Activated CD8-positive, alpha-beta T cell treated with anti-CD3 and anti-CD28 coated beads, Interleukin-2, amount 10 ng/mL, durations not matched to agents 7 days and 5 days (primary cell): Measurements from ENCODE around the gene WIPI1. TPM values are rescaled to one million over a fixed set of nuclear protein-coding genes. Genes with fewer than 3 reads are reported as not detected.
"Not testable (repeated sequence)": the region's sequence is repeated elsewhere in the genome, so short reads cannot be mapped to it uniquely, and the experiment has no call there.

Experiments used
- ATAC-seq: fragments of 150-1000 bp; cut with Tn5 transposase; one replicate; pipeline ENCODE4 v1.10.0; 2021; ENCODE audit warnings: moderate library complexity
- CTCF ChIA-PET: fragments of 350-600 bp; sonication (Branson Sonifier 250); formaldehyde crosslinking; loops from one replicate; lab custom pipeline; 2021; ENCODE audit warnings: antibody characterized with exemption; lab: Charles Lee
- POLR2A ChIA-PET: fragments of 350-600 bp; sonication (Branson Sonifier 250); formaldehyde crosslinking; loops from one replicate; lab custom pipeline; 2021; ENCODE audit warnings: antibody characterized with exemption; lab: Charles Lee
- DNase-seq: peaks from one replicate; pipeline ENCODE4 v3.0.0-alpha.2; 2020
- H3K27ac Mint-ChIP-seq: one replicate; pipeline ENCODE4 v1.8.0; 2021; ENCODE audit warnings: mild to moderate bottlenecking, mixed read lengths
- H3K27me3 Mint-ChIP-seq: one replicate; pipeline ENCODE4 v1.8.0; 2021; ENCODE audit warnings: low read depth, mixed read lengths
- H3K36me3 Mint-ChIP-seq: one replicate; pipeline ENCODE4 v1.8.0; 2021; ENCODE audit warnings: low read depth, mixed read lengths
- H3K4me1 Mint-ChIP-seq: one replicate; pipeline ENCODE4 v1.8.0; 2021; ENCODE audit warnings: low read depth, mixed read lengths
- H3K4me3 Mint-ChIP-seq: one replicate; pipeline ENCODE4 v1.8.0; 2021; ENCODE audit warnings: mild to moderate bottlenecking, mixed read lengths
- H3K9me3 Mint-ChIP-seq: one replicate; pipeline ENCODE4 v1.8.0; 2022; ENCODE audit warnings: mixed read lengths; ENCODE audit not compliant: insufficient read depth
- total RNA-seq, 2 experiments: library from RNA; stranded (reverse); gene quantifications; one replicate each; pipeline ENCODE4 v1.2.3, GENCODE V29; 2021

The WIPI1 gene
- total RNA-seq, 2 experiments from 2014 or later, result 40.8 to 41.4 TPM

DNA sequence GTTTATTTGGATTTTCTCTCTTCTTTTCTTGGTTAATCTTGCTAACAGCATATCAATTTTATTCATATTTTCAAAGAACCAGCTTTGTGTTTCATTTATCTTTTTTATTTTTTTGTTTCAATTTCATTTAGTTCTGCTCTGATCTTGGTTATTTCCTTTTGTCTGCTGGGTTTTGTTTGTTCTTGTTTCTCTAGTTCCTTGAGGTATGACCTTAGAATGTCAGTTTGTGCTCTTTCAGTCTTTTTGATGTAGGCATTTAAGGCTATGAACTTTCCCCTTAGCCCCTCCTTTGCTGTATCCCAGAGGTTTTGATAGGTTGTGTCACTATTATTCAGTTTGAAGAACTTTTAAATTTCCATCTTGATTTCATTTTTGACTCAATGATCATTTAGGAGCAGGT lies 42.4 kb downstream of the WIPI1 start:
- peak overlapping the region; percentile 91 for H3K4me3 Mint-ChIP-seq
- H3K36me3 Mint-ChIP-seq, result peaks cover 52% of the 10 kb centered on the region
- ChIA-PET CTCF (interaction anchor here (1.2 to 2.9 kb wide), 5 partner anchors 9 to 150 kb away, joined by 3 to 20 read pairs (median 5); no protein-coding TSS in a partner anchor), POLR2A (interaction anchor here (1.2 to 1.5 kb wide), 4 partner anchors 14 to 210 kb away, joined by 3 to 10 read pairs (median 4); partner anchors contain the start of genes ARSG and SLC16A6)
- peaks cover 24% of the 10 kb centered on the region for H3K9me3 Mint-ChIP-seq
- not testable (repeated sequence) for DNase-seq, H3K27me3 Mint-ChIP-seq, ATAC-seq
- H3K27ac Mint-ChIP-seq, result peak overlapping the region; percentile 57
- H3K4me1 Mint-ChIP-seq, result peaks cover 25% of the 10 kb centered on the region

DNA sequence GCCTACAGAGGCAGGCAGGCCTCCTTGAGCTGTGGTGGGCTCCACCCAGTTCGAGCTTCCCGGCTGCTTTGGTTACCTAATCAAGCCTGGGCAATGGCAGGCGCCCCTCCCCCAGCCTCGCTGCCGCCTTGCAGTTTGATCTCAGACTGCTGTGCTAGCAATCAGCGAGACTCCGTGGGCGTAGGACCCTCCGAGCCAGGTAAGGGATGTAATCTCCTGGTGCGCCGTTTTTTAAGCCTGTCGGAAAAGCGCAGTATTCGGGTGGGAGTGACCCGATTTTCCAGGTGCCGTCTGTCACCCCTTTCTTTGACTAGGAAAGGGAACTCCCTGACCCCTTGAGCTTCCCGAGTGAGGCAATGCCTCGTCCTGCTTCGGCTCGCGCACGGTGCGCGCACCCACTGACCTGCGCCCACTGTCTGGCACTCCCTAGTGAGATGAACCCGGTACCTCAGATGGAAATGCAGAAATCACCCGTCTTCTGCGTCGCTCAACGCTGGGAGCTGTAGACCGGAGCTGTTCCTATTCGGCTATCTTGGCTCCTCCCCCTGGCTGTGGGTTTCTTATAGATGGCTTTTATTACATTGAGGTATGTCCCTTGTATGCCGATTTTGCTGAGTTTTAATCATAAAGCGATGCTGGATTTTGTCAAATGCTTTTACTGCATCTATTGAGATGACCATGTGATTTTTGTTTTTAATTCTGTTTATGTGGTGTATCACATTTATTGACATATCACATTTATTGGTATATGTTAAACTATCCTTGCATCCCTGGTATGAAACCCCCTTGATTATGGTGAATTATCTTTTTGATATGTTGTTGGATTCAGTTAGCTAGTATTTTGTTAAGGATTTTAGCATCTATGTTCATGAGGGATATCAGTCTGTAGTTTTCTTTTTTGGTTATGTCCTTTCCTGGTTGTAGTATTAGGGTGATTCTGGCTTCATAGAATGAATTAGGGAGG lies 43.4 kb downstream of the WIPI1 start:
- POLR2A ChIA-PET, result interaction anchor here (0.6 to 1.5 kb wide), 6 partner anchors 13 to 209 kb away, joined by 3 to 10 read pairs (median 4); partner anchors contain the start of genes ARSG, SLC16A6 and WIPI1
- CTCF ChIA-PET, result interaction anchor here (0.7 to 2.9 kb wide), 7 partner anchors 15 to 378 kb away, joined by 3 to 20 read pairs (median 4); partner anchors contain the start of gene KPNA2

DNA sequence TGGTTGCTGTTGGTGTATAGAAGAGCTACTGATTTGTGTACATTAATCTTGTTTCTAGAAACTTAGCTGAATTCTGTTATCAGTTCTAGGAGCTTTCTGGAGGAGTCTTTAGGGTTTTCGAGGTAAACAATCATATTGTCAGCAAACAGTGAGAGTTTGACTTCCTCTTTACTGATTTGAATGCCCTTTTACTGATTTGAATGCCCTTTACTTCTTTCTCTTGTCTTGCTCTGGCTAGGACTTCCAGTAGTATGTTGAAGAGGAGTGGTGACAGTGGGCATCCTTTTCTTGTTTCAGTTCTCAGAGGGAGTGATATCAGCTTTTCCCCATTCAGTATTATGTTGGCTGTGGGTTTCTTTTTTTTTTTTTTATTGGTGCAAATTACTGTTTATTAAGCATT lies 49.6 kb downstream of the WIPI1 start:
- H3K4me1 Mint-ChIP-seq, H3K27me3 Mint-ChIP-seq, H3K4me3 Mint-ChIP-seq, ATAC-seq, H3K27ac Mint-ChIP-seq, POLR2A ChIA-PET, DNase-seq: not testable (repeated sequence)
- Mint-ChIP-seq H3K36me3 (peaks cover 38% of the 10 kb centered on the region), H3K9me3 (peaks cover 34% of the 10 kb centered on the region)
- CTCF ChIA-PET, result interaction anchor here (2.2 kb wide), 1 partner anchor 10 kb away, joined by 11 read pairs; no protein-coding TSS in a partner anchor

More for the DNA sequence above, 43.4 kb downstream of the WIPI1 start:
- ATAC-seq, result peak; percentile 83
- H3K27ac Mint-ChIP-seq, result peak overlapping the region; percentile 57
- H3K4me3 Mint-ChIP-seq, result peak overlapping the region; percentile 91
- not testable (repeated sequence) for H3K27me3 Mint-ChIP-seq
- peaks cover 43% of the 10 kb centered on the region for H3K36me3 Mint-ChIP-seq
- DNase-seq, result peak; percentile 79
- H3K4me1 Mint-ChIP-seq, result peaks cover 25% of the 10 kb centered on the region
- peaks cover 24% of the 10 kb centered on the region for H3K9me3 Mint-ChIP-seq

DNA sequence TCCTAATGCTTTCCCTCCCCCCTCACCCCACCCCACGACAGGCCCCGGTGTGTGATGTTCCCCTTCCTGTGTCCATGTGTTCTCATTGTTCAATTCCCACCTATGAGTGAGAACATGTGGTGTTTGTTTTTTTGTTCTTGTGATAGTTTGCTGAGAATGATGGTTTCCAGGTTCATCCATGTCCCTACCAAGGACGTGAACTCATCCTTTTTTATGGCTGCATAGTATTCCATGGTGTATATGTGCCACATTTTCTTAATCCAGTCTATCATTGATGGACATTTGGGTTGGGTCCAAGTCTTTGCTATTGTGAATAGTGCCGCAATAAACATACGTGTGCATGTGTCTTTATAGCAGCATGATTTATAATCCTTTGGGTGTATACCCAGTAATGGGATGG lies 53.5 kb downstream of the WIPI1 start:
- H3K4me3 Mint-ChIP-seq, ATAC-seq, H3K27me3 Mint-ChIP-seq, H3K27ac Mint-ChIP-seq, CTCF ChIA-PET, POLR2A ChIA-PET, DNase-seq: not testable (repeated sequence)
- Mint-ChIP-seq H3K4me1 (peaks cover 20% of the 10 kb centered on the region), H3K9me3 (peaks cover 30% of the 10 kb centered on the region), H3K36me3 (peaks cover 33% of the 10 kb centered on the region)

DNA sequence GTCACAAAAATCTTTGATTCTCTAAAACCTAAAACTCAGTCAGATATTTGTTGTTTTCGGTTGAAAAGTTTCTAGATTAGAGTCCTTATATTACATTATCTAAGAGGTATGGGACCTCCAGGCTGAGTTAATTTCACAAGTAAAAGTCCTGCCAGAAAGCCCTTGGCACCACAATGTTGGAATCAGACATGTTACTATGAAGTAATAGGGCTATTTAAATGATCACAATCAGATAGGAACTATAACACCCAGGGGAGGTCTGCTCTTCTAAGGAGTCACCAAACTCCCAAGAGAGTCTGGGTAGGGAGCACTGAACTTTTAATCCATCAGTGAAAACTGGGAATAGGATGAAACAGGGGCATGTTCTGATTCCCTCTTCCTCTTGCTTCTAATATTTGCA lies 54.2 kb downstream of the WIPI1 start:
- peaks cover 30% of the 10 kb centered on the region for H3K9me3 Mint-ChIP-seq
- peaks cover 33% of the 10 kb centered on the region for H3K36me3 Mint-ChIP-seq
- ATAC-seq (no peak), DNase-seq (no peak)
- peak overlapping the region; percentile 2 for H3K27ac Mint-ChIP-seq
- CTCF ChIA-PET, result interaction anchor here (1.4 kb wide), 1 partner anchor 138 kb away, joined by 3 read pairs; no protein-coding TSS in a partner anchor
- peaks cover 26% of the 10 kb centered on the region for H3K4me1 Mint-ChIP-seq
- POLR2A ChIA-PET, result no interaction called here
- no peak overlapping the region for H3K4me3 Mint-ChIP-seq
- no peaks in the 10 kb centered on the region for H3K27me3 Mint-ChIP-seq

DNA sequence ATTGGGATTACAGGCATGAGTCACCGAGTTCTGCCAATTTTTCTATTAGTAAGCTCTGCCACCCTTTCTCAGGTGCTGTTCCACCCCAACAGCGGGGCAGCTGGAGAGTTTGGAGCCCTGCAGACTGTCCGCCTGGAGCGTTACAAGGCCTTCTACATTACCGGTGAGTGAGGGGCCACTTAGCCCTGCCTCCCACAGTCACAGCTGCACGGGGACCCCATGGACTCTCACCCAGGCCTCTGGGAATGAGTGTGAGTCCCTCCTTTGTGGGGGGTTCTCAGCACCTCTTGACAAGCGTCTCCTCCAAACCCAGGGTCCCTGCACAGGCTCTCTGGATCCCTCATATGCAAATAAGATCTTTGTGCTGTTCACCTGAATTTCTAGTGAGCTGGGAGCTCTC lies 56.0 kb downstream of the WIPI1 start:
- no peak overlapping the region for H3K4me3 Mint-ChIP-seq
- H3K4me1 Mint-ChIP-seq, result peaks cover 38% of the 10 kb centered on the region
- ATAC-seq (no peak), DNase-seq (no peak)
- ChIA-PET CTCF (interaction anchor here (1.1 to 3.3 kb wide), 3 partner anchors 15 to 137 kb away, joined by 4 to 40 read pairs (median 7); no protein-coding TSS in a partner anchor), POLR2A (interaction anchor here (0.7 to 0.9 kb wide), 2 partner anchors 13 to 109 kb away, joined by 3 read pairs; no protein-coding TSS in a partner anchor)
- peaks cover 26% of the 10 kb centered on the region for H3K36me3 Mint-ChIP-seq
- no peak overlapping the region for H3K27ac Mint-ChIP-seq
- H3K27me3 Mint-ChIP-seq, result no peaks in the 10 kb centered on the region
- H3K9me3 Mint-ChIP-seq, result peaks cover 15% of the 10 kb centered on the region

DNA sequence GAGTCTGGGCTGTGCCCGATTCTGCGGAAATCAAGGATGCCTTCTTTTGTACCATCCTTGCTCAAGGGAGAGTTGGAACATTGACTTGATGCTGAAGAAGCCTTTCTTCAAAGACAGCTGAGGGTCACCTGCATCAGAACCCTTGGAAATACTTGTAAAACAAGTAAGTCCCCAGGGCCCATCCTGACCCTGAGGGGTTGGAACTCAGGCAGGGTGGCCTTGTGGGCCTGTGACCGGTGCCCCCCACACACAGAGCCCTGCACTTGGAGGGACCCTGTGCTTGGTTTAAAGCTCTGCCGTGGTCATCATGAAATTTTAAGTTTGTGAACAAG lies 56.9 kb downstream of the WIPI1 start:
- ChIA-PET POLR2A (interaction anchor here (0.6 to 1.4 kb wide), 3 partner anchors 55 to 109 kb away, joined by 3 to 5 read pairs (median 3); partner anchors contain the start of genes ARSG and SLC16A6), CTCF (interaction anchor here (1.8 to 3.3 kb wide), 8 partner anchors 16 to 228 kb away, joined by 7 to 40 read pairs (median 14); partner anchors contain the start of gene ARSG)
- Mint-ChIP-seq H3K4me1 (peaks cover 39% of the 10 kb centered on the region), H3K36me3 (peaks cover 23% of the 10 kb centered on the region), H3K9me3 (peaks cover 12% of the 10 kb centered on the region), H3K4me3 (no peak overlapping the region), H3K27me3 (no peaks in the 10 kb centered on the region), H3K27ac (peak overlapping the region; percentile 48)
- ATAC-seq, result no peak
- no peak for DNase-seq

DNA sequence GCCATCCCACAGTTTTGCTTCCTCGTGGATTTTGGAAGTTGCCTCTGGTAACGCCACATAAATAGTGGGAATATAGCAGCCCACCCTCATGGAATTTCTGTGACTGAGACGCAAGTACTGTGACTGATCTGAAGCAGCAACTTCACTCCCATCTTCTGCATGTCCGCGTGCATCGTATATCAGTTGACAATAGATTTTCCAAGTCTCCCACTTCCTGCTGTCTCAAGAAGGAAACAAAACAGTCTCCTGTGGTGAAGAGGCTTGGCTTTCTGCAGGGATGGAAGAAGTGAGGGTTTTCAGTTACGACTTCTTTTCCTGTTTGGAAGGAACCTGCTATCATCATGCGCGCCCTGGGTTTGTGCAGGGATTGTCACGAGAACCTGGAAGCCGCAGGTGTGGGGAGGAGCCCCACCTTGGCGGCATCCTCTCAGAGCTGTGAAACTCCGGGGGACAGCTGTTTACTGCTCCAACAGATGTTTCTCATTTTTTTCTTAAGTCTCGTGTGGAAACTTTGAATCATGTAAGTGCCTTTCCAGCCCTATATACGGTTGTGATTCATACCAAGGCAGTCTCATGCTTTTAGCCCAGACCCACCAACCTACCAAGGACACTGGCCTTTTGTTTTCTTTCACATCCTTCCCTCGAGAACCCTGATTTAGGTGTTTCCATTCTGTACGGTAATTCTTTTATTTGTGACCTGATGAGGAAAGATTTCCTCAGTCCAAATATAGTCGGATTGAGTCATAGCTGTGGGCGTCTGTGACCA lies 57.5 kb downstream of the WIPI1 start:
- peaks cover 39% of the 10 kb centered on the region for H3K4me1 Mint-ChIP-seq
- CTCF ChIA-PET, result interaction anchor here (0.8 to 3.3 kb wide), 37 partner anchors 9 to 227 kb away, joined by 3 to 40 read pairs (median 7); partner anchors contain the start of gene ARSG
- H3K4me3 Mint-ChIP-seq, result no peak overlapping the region
- peaks cover 23% of the 10 kb centered on the region for H3K36me3 Mint-ChIP-seq
- DNase-seq (peak; percentile 45), ATAC-seq (peak; percentile 38)
- POLR2A ChIA-PET, result interaction anchor here (0.6 to 1.6 kb wide), 5 partner anchors 55 to 193 kb away, joined by 3 to 25 read pairs (median 3); partner anchors contain the start of genes ARSG and SLC16A6
- H3K9me3 Mint-ChIP-seq, result peaks cover 8% of the 10 kb centered on the region
- peak overlapping the region; percentile 48 for H3K27ac Mint-ChIP-seq
- no peaks in the 10 kb centered on the region for H3K27me3 Mint-ChIP-seq

DNA sequence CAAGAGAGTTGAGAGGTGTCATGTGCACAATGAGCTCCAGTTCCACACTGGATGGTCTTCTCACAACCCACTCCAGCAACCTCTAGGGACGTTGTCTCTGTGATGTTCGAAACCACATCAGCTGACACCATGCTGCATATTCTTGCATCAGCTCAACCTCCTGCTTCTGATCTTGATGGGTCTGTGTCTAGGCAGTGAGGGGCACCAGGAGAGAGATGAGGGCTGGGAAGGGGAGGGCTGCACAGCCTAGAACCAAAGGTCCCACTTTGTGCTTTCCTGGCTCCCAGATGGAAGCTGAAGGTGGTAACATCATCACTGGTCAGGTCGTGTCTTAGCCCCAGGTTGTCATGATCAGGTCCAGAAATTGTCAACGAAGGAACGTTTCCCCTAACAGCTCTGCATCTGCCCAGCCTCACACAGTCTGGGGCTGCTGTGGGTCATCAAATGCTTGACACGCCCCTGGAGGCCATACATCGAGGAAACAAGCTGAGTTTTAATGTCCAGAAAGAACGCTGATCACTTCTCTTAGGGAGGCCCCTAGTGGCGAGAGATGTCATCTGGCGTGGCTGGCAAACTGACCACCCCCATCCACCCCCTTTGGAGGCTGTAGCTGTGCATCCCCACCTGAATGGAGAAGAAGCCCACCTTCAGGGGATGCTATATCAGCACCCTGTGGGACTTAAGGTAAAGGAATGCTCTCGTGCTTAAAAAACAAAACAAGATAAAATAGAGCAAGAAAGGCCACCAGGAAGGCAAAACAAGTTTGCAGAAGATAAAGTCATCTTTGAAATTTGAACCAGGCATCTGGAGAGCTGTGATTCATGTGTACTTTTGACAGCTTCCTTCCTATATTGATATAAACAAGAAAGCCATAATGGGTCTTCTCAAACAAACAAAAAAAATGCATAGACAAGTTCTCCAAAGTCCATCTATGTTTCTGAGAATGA lies 58.3 kb downstream of the WIPI1 start:
- ATAC-seq, result peak; percentile 65
- POLR2A ChIA-PET, result interaction anchor here (0.7 to 1.6 kb wide), 5 partner anchors 54 to 192 kb away, joined by 3 to 25 read pairs (median 3); partner anchors contain the start of genes ARSG and SLC16A6

DNA sequence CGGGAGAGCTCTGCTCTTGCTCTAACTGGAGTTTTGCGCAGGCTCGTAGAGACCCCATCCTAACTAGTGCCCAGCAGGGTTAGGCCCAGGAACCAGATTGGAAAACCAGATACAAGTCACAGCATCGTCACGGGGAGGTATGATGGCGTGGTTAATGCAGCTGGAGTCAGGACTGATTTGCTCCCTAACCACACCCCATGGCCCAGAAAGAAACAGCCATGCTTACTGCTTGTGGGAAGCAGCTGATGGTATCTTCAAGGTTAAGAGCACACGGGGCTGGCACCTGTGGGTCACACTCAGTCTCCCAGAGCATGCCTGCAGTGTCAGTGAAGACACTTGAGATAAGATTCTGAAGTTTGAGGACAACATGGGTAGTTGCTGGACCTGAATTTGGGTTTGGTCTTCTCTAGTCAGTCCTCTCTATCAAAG lies 60.2 kb downstream of the WIPI1 start:
- H3K27me3 Mint-ChIP-seq, result no peaks in the 10 kb centered on the region

More for the DNA sequence above, 58.3 kb downstream of the WIPI1 start:
- CTCF ChIA-PET, result interaction anchor here (0.6 to 3.3 kb wide), 45 partner anchors 8 to 226 kb away, joined by 3 to 40 read pairs (median 5); partner anchors contain the start of genes ARSG and WIPI1
- no peaks in the 10 kb centered on the region for H3K27me3 Mint-ChIP-seq
- peaks cover 6% of the 10 kb centered on the region for H3K9me3 Mint-ChIP-seq
- peaks cover 19% of the 10 kb centered on the region for H3K36me3 Mint-ChIP-seq
- H3K4me3 Mint-ChIP-seq, result peak overlapping the region; percentile 43
- peak overlapping the region; percentile 96 for H3K27ac Mint-ChIP-seq
- peaks cover 39% of the 10 kb centered on the region for H3K4me1 Mint-ChIP-seq
- DNase-seq, result peak; percentile 64

More for the DNA sequence above, 60.2 kb downstream of the WIPI1 start:
- H3K9me3 Mint-ChIP-seq, result peaks cover 6% of the 10 kb centered on the region
- peaks cover 16% of the 10 kb centered on the region for H3K36me3 Mint-ChIP-seq
- no peak overlapping the region for H3K4me3 Mint-ChIP-seq
- peaks cover 39% of the 10 kb centered on the region for H3K4me1 Mint-ChIP-seq
- H3K27ac Mint-ChIP-seq, result peak overlapping the region; percentile 60
- DNase-seq, result no peak
- ChIA-PET CTCF (interaction anchor here (1.0 to 2.8 kb wide), 5 partner anchors 9 to 106 kb away, joined by 3 to 35 read pairs (median 7); partner anchors contain the start of gene ARSG), POLR2A (interaction anchor here (1.0 to 1.2 kb wide), 2 partner anchors 106 to 108 kb away, joined by 3 to 4 read pairs; partner anchors contain the start of genes ARSG and SLC16A6)
- ATAC-seq, result peak; percentile 20
